ENCODE measurements around the gene ZDHHC11. TPM values are rescaled to one million over a fixed set of nuclear protein-coding genes. Genes with fewer than 3 reads are reported as not detected.
"Not testable (repeated sequence)": the region's sequence is repeated elsewhere in the genome, so short reads cannot be mapped to it uniquely, and the experiment has no call there.

The ZDHHC11 gene
- total and polyA plus RNA-seq, 12 donors, result 0.57 to 8.6 (median 2.9) TPM; not detected in 2

- no peaks in the 10 kb centered on the region for H3K9me3 ChIP-seq (replicated peaks in 1 of 3)
- 85 to 93% (median 92%) methylated on average over 6 of the region's 6 CpGs; no CpG with 5 or more reads in 1 of the 4 donors for WGBS, 4 donors
- no peak overlapping the region for H3K27ac ChIP-seq
- TF ChIP-seq POLR2A (IDR thresholded peaks at IDR 0.05), result no peak
- TF ChIP-seq CTCF (IDR thresholded peaks at IDR 0.05), result no peak
- intact Hi-C loops (cut with DNase I), result no loop called here
- H3K4me1 ChIP-seq (replicated peaks in 1 of 2), result no peaks in the 10 kb centered on the region
- no peaks in the 10 kb centered on the region for H3K36me3 ChIP-seq (replicated peaks in 1 of 2)
- no peak overlapping the region for H3K4me3 ChIP-seq
- no peaks in the 10 kb centered on the region for H3K27me3 ChIP-seq
- DNase-seq, result no peak
Observed at GRCh38 chr5:801472-801871, 49.3 kb downstream of the ZDHHC11 start.

GRCh38 chr5:801055-801454 lies 49.7 kb downstream of the ZDHHC11 start:
- H3K4me1 ChIP-seq (replicated peaks in 1 of 2); H3K9me3 ChIP-seq (replicated peaks in 1 of 3); H3K4me3 ChIP-seq; DNase-seq; H3K27me3 ChIP-seq; H3K36me3 ChIP-seq (replicated peaks in 1 of 2); H3K27ac ChIP-seq; intact Hi-C loops (cut with DNase I): not testable (repeated sequence)
- WGBS, 4 donors, result 72 to 80% (median 74%) methylated on average over 4 of the region's 4 CpGs; no CpG with 5 or more reads in 1 of the 4 donors

- intact Hi-C loops (cut with DNase I), result loop anchor here in 1 of 2 donors (10.0 kb wide), 1 partner anchor 124 kb away; no protein-coding TSS in a partner anchor
- not testable (repeated sequence) for DNase-seq; H3K4me3 ChIP-seq; H3K27me3 ChIP-seq; H3K4me1 ChIP-seq (replicated peaks in 1 of 2); H3K27ac ChIP-seq; H3K36me3 ChIP-seq (replicated peaks in 1 of 2); H3K9me3 ChIP-seq (replicated peaks in 1 of 3)
- 54 to 68% (median 60%) methylated on average over 3 to 6 of the region's 6 CpGs for WGBS, 4 donors
Observed at GRCh38 chr5:798505-799138, 52.2 kb downstream of the ZDHHC11 start.

- not testable (repeated sequence) for H3K9me3 ChIP-seq (replicated peaks in 1 of 3); H3K4me1 ChIP-seq (replicated peaks in 1 of 2); DNase-seq; H3K27me3 ChIP-seq; H3K27ac ChIP-seq; H3K36me3 ChIP-seq (replicated peaks in 1 of 2); H3K4me3 ChIP-seq
- intact Hi-C loops (cut with DNase I), result loop anchor here in 1 of 2 donors (10.0 kb wide), 1 partner anchor 123 kb away; no protein-coding TSS in a partner anchor
- WGBS, 4 donors, result 49 to 75% (median 63%) methylated on average over 2 to 3 of the region's 4 CpGs
Observed at GRCh38 chr5:797986-798385, 52.8 kb downstream of the ZDHHC11 start.

- intact Hi-C loops (cut with DNase I), result loop anchor here in 1 of 2 donors (10.0 kb wide), 1 partner anchor 121 kb away; no protein-coding TSS in a partner anchor
- not testable (repeated sequence) for H3K4me3 ChIP-seq; H3K36me3 ChIP-seq (replicated peaks in 1 of 2); H3K4me1 ChIP-seq (replicated peaks in 1 of 2); DNase-seq; H3K9me3 ChIP-seq (replicated peaks in 1 of 3); H3K27ac ChIP-seq; H3K27me3 ChIP-seq
- WGBS, 4 donors, result 0 to 75% (median 49%) methylated on average over 1 of the region's 1 CpG
Observed at GRCh38 chr5:795873-796272, 54.9 kb downstream of the ZDHHC11 start.

- intact Hi-C loops (cut with DNase I), result loop anchor here in 1 of 2 donors (10.0 kb wide), 1 partner anchor 120 kb away; no protein-coding TSS in a partner anchor
Observed at GRCh38 chr5:794948-795347, 55.8 kb downstream of the ZDHHC11 start.

GRCh38 chr5:788703-789102 lies 62.1 kb downstream of the ZDHHC11 start:
- DNase-seq; intact Hi-C loops (cut with DNase I); H3K27me3 ChIP-seq; H3K4me3 ChIP-seq; H3K36me3 ChIP-seq (replicated peaks in 1 of 2); H3K9me3 ChIP-seq (replicated peaks in 1 of 3); H3K27ac ChIP-seq: not testable (repeated sequence)
- WGBS, 4 donors, result 85 to 92% (median 89%) methylated on average over 3 to 10 of the region's 10 CpGs
- peaks cover 10 to 15% of the 10 kb centered on the region in 2 donors for H3K4me1 ChIP-seq (replicated peaks in 1 of 2)

More at GRCh38 chr5:794948-795347, 55.8 kb downstream of the ZDHHC11 start:
- H3K27ac ChIP-seq; H3K9me3 ChIP-seq (replicated peaks in 1 of 3); H3K4me1 ChIP-seq (replicated peaks in 1 of 2); H3K27me3 ChIP-seq; DNase-seq; H3K4me3 ChIP-seq; H3K36me3 ChIP-seq (replicated peaks in 1 of 2): not testable (repeated sequence)
- 82 to 87% (median 84%) methylated on average over 1 of the region's 1 CpG for WGBS, 4 donors

- H3K36me3 ChIP-seq (replicated peaks in 1 of 2); H3K27me3 ChIP-seq; H3K4me3 ChIP-seq; H3K9me3 ChIP-seq (replicated peaks in 1 of 3); H3K27ac ChIP-seq; DNase-seq; intact Hi-C loops (cut with DNase I): not testable (repeated sequence)
- WGBS, 4 donors, result 71 to 86% (median 84%) methylated on average over 4 to 6 of the region's 6 CpGs
- H3K4me1 ChIP-seq (replicated peaks in 1 of 2), result peaks cover 10 to 16% of the 10 kb centered on the region in 2 donors
Observed at GRCh38 chr5:787857-788233, 62.9 kb downstream of the ZDHHC11 start.

GRCh38 chr5:787224-787856 lies 63.4 kb downstream of the ZDHHC11 start:
- peaks cover 10 to 16% of the 10 kb centered on the region in 2 donors for H3K4me1 ChIP-seq (replicated peaks in 1 of 2)
- H3K9me3 ChIP-seq (replicated peaks in 1 of 3); H3K27me3 ChIP-seq; H3K4me3 ChIP-seq; intact Hi-C loops (cut with DNase I); H3K36me3 ChIP-seq (replicated peaks in 1 of 2); H3K27ac ChIP-seq; DNase-seq: not testable (repeated sequence)
- WGBS, 4 donors, result 53 to 93% (median 84%) methylated on average over 3 to 12 of the region's 18 CpGs

- intact Hi-C loops (cut with DNase I); H3K27ac ChIP-seq; H3K36me3 ChIP-seq (replicated peaks in 1 of 2); H3K27me3 ChIP-seq; H3K9me3 ChIP-seq (replicated peaks in 1 of 3): not testable (repeated sequence)
- peak in 1 of 7 donors; percentile 15 for DNase-seq
- peaks cover 10 to 16% of the 10 kb centered on the region in 2 donors for H3K4me1 ChIP-seq (replicated peaks in 1 of 2)
- peak overlapping the region in 2 of 4 donors; percentile 67 to 93 for H3K4me3 ChIP-seq
- 0 to 6% (median 6%) methylated on average over 3 to 22 of the region's 43 CpGs; no CpG with 5 or more reads in 1 of the 4 donors for WGBS, 4 donors
Observed at GRCh38 chr5:785181-785705, 65.5 kb downstream of the ZDHHC11 start.
